ENCODE data around the gene SHD. TPM values are rescaled to one million over a fixed set of nuclear protein-coding genes. Genes with fewer than 3 reads are reported as not detected.

The SHD gene
- total and polyA plus RNA-seq, 7 donors = 18.8 to 84.7 (median 68.0) TPM; not detected in 4

DNA sequence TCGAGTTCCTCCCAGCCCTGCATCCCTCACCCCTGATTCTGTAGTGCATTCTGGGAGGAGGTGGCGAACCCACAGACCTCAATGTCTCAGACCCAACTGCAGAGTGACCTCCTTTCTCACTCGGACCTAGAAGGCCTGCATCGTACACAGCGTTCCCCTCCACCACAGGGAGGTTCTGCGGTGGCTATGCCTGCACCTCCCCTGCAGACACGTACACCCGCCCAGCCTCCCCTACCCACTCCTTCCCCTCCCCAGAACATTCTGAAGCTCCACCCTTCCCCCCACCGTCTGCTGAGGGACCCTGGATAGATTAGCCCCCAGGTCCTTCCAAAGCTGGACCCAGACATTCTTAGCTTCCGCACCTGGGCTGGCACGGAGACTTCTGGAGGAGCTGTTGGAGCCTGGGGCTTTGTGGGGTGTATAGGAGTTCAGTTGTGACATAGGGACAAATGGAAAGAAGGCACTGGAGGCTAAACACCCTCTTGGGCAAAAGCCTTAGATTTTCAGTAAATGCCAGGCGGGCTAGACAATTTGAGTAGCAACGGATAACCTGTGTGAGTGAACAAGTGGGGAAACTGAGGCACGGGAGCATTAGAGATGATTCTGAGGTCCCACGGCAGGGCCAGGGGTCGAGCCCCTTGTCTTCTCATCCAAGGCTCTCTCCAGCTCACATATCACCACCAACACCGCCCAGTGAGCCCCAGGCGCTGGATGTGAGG, 24.9 kb downstream of the SHD start:
- intact Hi-C loops (cut with DNase I) = no loop called here
- TF ChIP-seq, protein P1, sequence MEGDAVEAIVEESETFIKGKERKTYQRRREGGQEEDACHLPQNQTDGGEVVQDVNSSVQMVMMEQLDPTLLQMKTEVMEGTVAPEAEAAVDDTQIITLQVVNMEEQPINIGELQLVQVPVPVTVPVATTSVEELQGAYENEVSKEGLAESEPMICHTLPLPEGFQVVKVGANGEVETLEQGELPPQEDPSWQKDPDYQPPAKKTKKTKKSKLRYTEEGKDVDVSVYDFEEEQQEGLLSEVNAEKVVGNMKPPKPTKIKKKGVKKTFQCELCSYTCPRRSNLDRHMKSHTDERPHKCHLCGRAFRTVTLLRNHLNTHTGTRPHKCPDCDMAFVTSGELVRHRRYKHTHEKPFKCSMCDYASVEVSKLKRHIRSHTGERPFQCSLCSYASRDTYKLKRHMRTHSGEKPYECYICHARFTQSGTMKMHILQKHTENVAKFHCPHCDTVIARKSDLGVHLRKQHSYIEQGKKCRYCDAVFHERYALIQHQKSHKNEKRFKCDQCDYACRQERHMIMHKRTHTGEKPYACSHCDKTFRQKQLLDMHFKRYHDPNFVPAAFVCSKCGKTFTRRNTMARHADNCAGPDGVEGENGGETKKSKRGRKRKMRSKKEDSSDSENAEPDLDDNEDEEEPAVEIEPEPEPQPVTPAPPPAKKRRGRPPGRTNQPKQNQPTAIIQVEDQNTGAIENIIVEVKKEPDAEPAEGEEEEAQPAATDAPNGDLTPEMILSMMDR (IDR thresholded peaks at IDR 0.05) = no peak
- TF ChIP-seq POLR2A (IDR thresholded peaks at IDR 0.05) (no peak), POLR2AphosphoS5 (IDR thresholded peaks at IDR 0.05) (no peak), EP300 (IDR thresholded peaks at IDR 0.05) (no peak)
- H3K4me1 ChIP-seq = peaks cover 0 to 10% (median 4%) of the 10 kb centered on the region in 4 donors
- peak overlapping the region in 3 of 4 donors; percentile 16 to 38 (median 37) for H3K4me3 ChIP-seq
- H3K9me3 ChIP-seq = no peaks in the 10 kb centered on the region
- DNase-seq = no peak
- H3K36me3 ChIP-seq = no peaks in the 10 kb centered on the region
- H3K27me3 ChIP-seq = peaks cover 0 to 23% (median 22%) of the 10 kb centered on the region in 3 donors
- H3K27ac ChIP-seq = no peak overlapping the region
- WGBS, 2 donors = 49 to 52% methylated on average over 18 of the region's 18 CpGs

GRCh38 chr19:4304538-4305256, 25.6 kb downstream of the SHD start, which contains the start of gene FSD1:
Gene FSD1, plus strand, starts transcription at chr19:4304598. Its CDS starts 149 bp downstream, at chr19:4304747.
- Histone ChIP-seq H3K4me1 (peaks cover 0 to 10% (median 4%) of the 10 kb centered on the region in 4 donors), H3K27me3 (peaks cover 0 to 23% (median 22%) of the 10 kb centered on the region in 3 donors), H3K27ac (no peak within 1 kb of the TSS), H3K4me3 (peak within 1 kb of the TSS in 3 of 4 donors; percentile 16 to 38 (median 37)), H3K36me3 (no peaks in the 10 kb centered on the region), H3K9me3 (no peaks in the 10 kb centered on the region)
- no peak for DNase-seq
- TF ChIP-seq POLR2A (IDR thresholded peaks at IDR 0.05) = no peak
- no peak for TF ChIP-seq EP300 (IDR thresholded peaks at IDR 0.05)
- TF ChIP-seq POLR2AphosphoS5 (IDR thresholded peaks at IDR 0.05) = no peak
- TF ChIP-seq, protein P1 (IDR thresholded peaks at IDR 0.05) = no peak
- WGBS, 2 donors = 7 to 8% methylated on average over 63 of the region's 63 CpGs
- intact Hi-C loops (cut with DNase I) = no loop called here

- H3K27ac ChIP-seq = no peak overlapping the region
- peaks cover 0 to 10% (median 4%) of the 10 kb centered on the region in 4 donors for H3K4me1 ChIP-seq
- H3K36me3 ChIP-seq = no peaks in the 10 kb centered on the region
- intact Hi-C loops (cut with DNase I) = no loop called here
- TF ChIP-seq POLR2AphosphoS5 (IDR thresholded peaks at IDR 0.05) = no peak
- TF ChIP-seq POLR2A (IDR thresholded peaks at IDR 0.05) = no peak
- peaks cover 0 to 23% (median 22%) of the 10 kb centered on the region in 3 donors for H3K27me3 ChIP-seq
- no peak overlapping the region for H3K4me3 ChIP-seq
- no peaks in the 10 kb centered on the region for H3K9me3 ChIP-seq
- DNase-seq = no peak
- 59 to 78% methylated on average over 7 of the region's 7 CpGs for WGBS, 2 donors
Measured at GRCh38 chr19:4305257-4305612, 26.2 kb downstream of the SHD start.

- Histone ChIP-seq H3K4me3 (no peak overlapping the region), H3K27me3 (peaks cover 0 to 23% (median 22%) of the 10 kb centered on the region in 3 donors), H3K27ac (no peak overlapping the region), H3K36me3 (no peaks in the 10 kb centered on the region), H3K9me3 (no peaks in the 10 kb centered on the region), H3K4me1 (peaks cover 0 to 10% (median 4%) of the 10 kb centered on the region in 4 donors)
- WGBS, 2 donors = 74 to 89% methylated on average over 16 of the region's 16 CpGs
- no peak for DNase-seq
- TF ChIP-seq, protein P1 (IDR thresholded peaks at IDR 0.05) = no peak
- TF ChIP-seq EP300 (IDR thresholded peaks at IDR 0.05) (no peak), POLR2AphosphoS5 (IDR thresholded peaks at IDR 0.05) (no peak), POLR2A (IDR thresholded peaks at IDR 0.05) (no peak)
- intact Hi-C loops (cut with DNase I) = no loop called here
Measured at GRCh38 chr19:4305659-4306058, 26.6 kb downstream of the SHD start.
